ENCODE results near the gene MSH4. TPM values are rescaled to one million over a fixed set of nuclear protein-coding genes. Genes with fewer than 3 reads are reported as not detected.
"Not testable (repeated sequence)": the region's sequence is repeated elsewhere in the genome, so short reads cannot be mapped to it uniquely, and the experiment has no call there.

MSH4 gene
- total RNA-seq, 1 donor from 2014 or later: 0.13 TPM

GRCh38 chr1:75795703-75796193, 934 bp upstream of the MSH4 start:
- no peak for DNase-seq (ENCODE audit: low read depth in 2 of 2)

- DNase-seq (ENCODE audit: low read depth in 2 of 2): no peak
Measured at GRCh38 chr1:75797273-75797588, 549 bp downstream of the MSH4 start.

- DNase-seq (ENCODE audit: low read depth in 2 of 2): no peak
Measured at GRCh38 chr1:75797606-75798216, 1.0 kb downstream of the MSH4 start.

DNA sequence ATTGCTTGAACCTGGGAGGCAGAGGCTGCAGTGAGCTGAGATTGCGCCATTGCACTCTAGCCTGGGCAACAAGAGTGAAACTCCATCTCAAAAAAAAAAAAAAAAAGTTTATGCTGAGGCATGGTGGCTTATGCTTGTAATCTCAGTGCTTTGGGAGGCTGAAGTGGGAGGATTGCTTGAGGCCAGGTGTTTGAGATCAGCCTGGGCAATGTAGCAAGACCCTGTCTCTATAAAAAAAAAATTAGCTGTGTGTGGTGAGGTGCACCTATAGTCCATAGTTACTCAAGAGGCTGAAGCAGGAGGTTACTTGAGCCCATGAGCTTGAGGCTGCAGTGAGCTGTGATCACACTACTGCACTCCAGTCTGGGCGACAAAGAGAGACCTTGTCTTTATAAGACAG, 4.8 kb downstream of the MSH4 start:
- not testable (repeated sequence) for DNase-seq (ENCODE audit: low read depth in 2 of 2)

GRCh38 chr1:75808921-75809320, 12.2 kb downstream of the MSH4 start:
- no peak for DNase-seq (ENCODE audit: low read depth in 2 of 2)

DNA sequence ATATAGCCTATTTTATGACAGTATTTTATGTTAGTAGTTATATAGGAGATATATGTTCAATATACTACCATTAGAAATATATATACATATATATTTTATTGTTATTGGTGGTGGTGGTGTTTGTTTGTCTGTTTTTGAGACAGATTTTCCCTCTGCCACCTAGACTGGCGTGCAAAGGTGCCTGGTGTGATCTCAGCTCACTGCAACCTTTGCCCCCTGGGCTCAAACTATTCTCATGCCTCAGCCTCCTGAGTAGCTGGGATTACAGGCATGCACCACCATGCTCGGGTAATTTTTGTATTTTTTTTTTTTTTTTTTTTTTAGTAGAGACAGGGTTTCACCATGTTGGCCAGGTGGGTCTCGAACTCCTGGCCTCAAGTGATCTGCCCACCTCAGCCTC, 13.4 kb downstream of the MSH4 start:
- not testable (repeated sequence) for DNase-seq (ENCODE audit: low read depth in 2 of 2)

- peak in 1 of 2 donors; percentile 38 for DNase-seq (ENCODE audit: low read depth in 2 of 2)
Measured at GRCh38 chr1:75811211-75811981, 14.7 kb downstream of the MSH4 start.

- no peak for DNase-seq (ENCODE audit: low read depth in 2 of 2)
Measured at GRCh38 chr1:75812065-75812464, 15.4 kb downstream of the MSH4 start.

GRCh38 chr1:75823596-75823995, 26.9 kb downstream of the MSH4 start:
- DNase-seq (ENCODE audit: low read depth in 2 of 2): not testable (repeated sequence)

DNA sequence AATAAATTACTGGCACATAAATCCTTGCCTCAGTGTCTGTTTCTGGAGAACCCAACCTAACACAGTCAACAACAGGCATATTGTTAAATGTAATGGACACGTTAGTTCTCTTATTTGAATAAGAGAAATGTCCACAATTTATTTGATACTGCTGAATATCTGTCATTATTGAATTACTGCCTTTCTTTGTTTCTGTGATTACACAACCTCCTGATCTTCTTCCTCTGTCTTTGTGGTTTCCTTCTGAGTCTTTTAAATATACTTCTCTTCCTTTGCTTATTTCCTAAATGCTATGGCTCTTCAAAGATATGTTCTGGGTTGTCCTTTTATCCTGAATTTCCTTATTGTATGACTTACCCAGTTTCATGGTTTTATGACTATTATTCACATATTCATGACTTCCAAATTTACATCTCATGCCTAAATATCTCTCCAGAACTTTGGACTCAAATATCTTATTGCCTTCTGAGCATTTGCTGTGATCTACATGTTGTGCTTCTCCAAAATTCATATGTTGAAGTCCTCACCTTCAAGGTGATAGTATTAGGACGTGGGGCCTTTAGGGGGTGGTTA, 39.9 kb downstream of the MSH4 start:
- no peak for DNase-seq (ENCODE audit: low read depth in 2 of 2)

DNA sequence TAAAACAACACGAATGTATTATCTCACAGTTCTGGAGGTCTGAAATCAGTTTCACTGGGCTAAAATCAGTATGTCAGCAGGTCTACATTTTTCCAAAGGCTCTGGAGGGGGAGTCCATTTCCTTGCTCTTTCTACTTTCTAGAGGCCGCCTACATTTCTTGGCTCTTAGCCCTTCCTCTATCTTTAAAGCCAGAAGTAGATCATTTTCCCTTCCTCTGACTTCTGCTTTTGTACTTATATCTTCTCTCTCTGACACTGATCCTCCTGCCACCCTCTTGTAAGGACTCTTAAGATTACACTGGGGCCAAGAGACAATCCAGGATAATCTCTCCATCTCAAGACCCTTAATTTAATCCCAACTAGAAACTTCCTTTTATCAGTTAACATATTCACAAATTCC, 41.4 kb downstream of the MSH4 start:
- DNase-seq (ENCODE audit: low read depth in 2 of 2): no peak

- DNase-seq (ENCODE audit: low read depth in 2 of 2): no peak
Measured at GRCh38 chr1:75841421-75841820, 44.7 kb downstream of the MSH4 start.

- DNase-seq (ENCODE audit: low read depth in 2 of 2): no peak
Measured at GRCh38 chr1:75845576-75845975, 48.9 kb downstream of the MSH4 start.

DNA sequence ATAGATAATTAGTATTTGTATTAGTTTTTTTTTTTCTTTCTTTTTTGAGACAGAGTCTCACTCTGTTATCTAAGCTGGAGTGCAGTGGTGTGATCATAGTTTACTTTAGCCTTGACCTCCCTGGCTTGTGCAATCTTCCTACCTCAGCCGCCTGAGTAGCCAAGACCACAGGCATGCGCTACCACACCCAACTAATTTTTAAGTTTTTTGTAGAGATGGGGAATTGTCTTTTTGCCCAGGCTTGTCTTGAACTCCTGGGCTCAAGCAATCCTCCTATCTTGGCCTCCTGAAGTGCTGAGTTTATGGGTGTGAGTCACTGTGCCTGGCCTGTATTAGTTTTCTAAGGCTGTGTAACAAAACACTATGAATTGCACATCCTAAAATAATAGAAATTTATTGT, 58.3 kb downstream of the MSH4 start:
- no peak for DNase-seq (ENCODE audit: low read depth in 2 of 2)

DNA sequence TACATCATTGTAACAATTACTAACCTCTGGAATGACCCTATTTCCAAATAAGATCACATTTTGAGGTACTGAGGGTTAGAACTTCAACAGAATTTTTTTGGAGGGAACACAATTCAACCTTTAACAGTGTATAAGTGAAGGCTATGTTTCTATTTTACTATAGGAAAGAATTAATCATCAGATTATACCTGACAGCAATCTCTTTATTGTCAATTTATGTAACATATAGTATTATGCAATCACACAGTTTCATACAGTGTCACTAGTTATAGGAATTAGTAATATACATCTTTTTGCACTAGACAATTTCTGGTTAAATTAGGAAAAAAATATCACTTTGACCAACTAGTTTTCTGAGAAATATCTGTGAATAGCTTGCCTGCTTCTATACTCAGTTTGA, 59.1 kb downstream of the MSH4 start:
- no peak for DNase-seq (ENCODE audit: low read depth in 2 of 2)

DNA sequence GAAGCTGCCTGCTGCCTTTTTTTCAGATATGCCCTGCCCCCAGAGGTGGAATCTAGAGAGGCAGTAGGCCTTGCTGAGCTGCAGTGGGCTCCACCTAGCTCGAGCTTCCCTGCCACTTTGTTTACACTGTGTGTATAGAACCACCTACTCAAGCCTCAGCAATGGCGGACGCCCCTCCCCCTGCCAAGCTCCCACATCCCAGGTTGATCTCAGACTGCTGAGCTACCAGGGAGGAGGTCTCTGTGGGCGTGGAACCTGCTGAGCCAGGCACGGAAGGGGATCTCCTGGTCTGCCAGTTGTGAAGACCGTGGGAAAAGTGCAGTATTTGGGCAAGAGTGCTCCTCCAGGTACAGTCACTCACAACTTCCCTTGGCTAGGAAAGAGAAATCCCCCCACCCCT, 65.1 kb downstream of the MSH4 start:
- DNase-seq (ENCODE audit: low read depth in 2 of 2): no peak

DNA sequence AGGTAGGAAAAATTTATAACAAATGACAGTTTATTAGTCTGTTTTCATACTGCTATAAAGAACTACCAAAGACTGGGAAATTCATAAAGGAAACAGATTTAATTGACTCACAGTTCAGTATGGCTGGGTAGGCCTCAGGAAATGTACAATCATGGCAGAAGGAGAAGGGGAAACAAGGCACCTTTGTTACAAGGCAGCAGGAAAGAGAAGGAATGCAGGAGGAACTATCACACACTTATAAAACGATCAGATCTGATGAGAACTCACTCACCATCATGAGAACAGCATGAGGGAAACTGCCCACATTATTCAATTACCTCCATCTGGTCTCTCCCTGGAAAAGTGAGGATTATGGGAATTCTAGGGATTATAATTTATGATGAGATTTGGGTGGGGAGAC, 74.3 kb downstream of the MSH4 start:
- no peak for DNase-seq (ENCODE audit: low read depth in 2 of 2)

DNA sequence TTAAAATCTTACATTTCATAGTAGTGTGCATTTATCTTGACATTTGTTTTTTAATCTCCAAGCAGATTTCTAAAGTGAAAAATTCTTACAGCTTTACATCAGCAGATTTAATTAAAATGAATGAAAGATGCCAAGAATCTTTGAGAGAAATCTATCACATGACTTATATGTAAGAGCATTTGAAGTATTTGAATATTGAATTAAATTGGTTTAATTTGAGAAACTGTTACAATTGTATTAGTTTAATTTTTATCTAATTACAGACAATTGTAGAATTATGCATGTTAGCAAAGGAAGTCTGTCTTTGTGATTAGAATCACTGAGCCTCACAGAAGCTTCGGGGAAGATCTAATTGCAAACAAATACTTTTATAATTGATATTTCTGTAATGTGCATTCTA, 83.3 kb downstream of the MSH4 start:
- no peak for DNase-seq (ENCODE audit: low read depth in 2 of 2)

GRCh38 chr1:75884437-75884836, 87.8 kb downstream of the MSH4 start:
- DNase-seq (ENCODE audit: low read depth in 2 of 2): no peak

GRCh38 chr1:75901371-75901770, 104.7 kb downstream of the MSH4 start:
- DNase-seq (ENCODE audit: low read depth in 2 of 2): no peak

- DNase-seq (ENCODE audit: low read depth in 2 of 2): peak; percentile 17 to 57
Measured at GRCh38 chr1:75908717-75909152, 112.1 kb downstream of the MSH4 start.

DNA sequence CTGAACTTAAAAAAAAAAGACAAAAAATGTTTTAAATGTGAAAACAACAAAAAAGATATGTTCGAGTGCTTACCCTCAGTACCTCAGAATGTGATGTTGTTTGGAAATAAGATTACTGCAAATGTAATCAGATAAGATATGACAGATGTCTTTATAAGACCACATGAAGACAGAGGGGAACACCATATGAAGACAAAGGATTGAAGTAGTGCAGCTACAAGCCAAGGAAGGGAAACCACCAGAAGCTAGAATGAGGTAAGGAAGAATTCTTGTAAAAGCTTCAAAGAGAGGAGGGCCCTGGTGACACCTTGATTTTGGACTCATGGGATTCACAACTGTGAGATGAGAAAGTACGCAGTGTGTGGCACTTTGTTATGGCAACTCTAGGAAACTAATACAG, 120.2 kb downstream of the MSH4 start:
- DNase-seq (ENCODE audit: low read depth in 2 of 2): no peak

DNA sequence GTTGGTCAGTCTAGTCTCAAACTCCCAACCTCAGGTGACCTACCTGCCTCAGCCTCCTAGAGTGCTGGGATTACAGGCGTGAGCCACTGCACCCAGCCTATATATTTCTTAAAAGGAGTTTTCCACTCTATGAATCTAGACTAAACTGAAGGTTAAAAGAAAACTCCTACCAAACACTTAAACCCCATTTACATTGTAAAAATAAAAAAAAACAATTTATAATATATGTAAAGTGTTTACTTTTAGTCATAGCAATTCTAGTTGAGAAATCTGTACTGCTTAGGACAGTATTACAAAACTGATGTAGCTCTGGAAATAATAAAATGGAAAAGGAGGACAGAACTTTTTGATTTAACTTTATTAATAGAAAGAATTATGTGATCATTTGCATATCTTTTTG, 126.0 kb downstream of the MSH4 start:
- DNase-seq (ENCODE audit: low read depth in 2 of 2): no peak
